Measurements from ENCODE around the gene LILRB3. TPM values are rescaled to one million over a fixed set of nuclear protein-coding genes. Genes with fewer than 3 reads are reported as not detected.
A peak's percentile ranks its signal among the peaks of the same experiment; 100 is the strongest.

LILRB3 gene
- total RNA-seq, 1 donor from 2014 or later: not detected

DNA sequence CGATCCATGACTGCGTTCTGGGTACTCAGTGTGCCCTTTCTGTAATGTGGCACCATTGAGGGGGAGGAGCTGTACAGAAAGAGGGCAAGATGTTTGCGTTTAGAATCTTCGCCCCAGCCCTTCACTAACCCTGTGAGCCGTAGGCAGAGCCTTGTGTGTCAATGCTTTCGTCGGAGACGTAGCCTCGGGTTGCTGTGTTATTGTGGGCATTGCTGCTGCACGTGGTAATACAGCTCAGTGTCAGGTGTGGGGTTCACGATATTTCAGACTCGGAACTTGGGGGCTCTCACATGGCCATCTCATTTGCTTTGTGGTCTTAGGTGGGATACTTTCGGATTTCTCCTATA is 16.0 kb downstream of the LILRB3 start:
- Mint-ChIP-seq H3K27me3 (ENCODE audit: low read depth) (no peaks in the 10 kb centered on the region), H3K4me3 (no peak overlapping the region), H3K27ac (no peak overlapping the region), H3K4me1 (peaks cover 75% of the 10 kb centered on the region), H3K36me3 (peaks cover 33% of the 10 kb centered on the region), H3K9me3 (no peaks in the 10 kb centered on the region)
- no peak for DNase-seq (ENCODE audit: low spot score in 2 of 2, unreplicated experiment in 2 of 2)
- TF ChIP-seq, protein P1, sequence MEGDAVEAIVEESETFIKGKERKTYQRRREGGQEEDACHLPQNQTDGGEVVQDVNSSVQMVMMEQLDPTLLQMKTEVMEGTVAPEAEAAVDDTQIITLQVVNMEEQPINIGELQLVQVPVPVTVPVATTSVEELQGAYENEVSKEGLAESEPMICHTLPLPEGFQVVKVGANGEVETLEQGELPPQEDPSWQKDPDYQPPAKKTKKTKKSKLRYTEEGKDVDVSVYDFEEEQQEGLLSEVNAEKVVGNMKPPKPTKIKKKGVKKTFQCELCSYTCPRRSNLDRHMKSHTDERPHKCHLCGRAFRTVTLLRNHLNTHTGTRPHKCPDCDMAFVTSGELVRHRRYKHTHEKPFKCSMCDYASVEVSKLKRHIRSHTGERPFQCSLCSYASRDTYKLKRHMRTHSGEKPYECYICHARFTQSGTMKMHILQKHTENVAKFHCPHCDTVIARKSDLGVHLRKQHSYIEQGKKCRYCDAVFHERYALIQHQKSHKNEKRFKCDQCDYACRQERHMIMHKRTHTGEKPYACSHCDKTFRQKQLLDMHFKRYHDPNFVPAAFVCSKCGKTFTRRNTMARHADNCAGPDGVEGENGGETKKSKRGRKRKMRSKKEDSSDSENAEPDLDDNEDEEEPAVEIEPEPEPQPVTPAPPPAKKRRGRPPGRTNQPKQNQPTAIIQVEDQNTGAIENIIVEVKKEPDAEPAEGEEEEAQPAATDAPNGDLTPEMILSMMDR (IDR thresholded peaks at IDR 0.05; ENCODE audit: unreplicated experiment): no peak

DNA sequence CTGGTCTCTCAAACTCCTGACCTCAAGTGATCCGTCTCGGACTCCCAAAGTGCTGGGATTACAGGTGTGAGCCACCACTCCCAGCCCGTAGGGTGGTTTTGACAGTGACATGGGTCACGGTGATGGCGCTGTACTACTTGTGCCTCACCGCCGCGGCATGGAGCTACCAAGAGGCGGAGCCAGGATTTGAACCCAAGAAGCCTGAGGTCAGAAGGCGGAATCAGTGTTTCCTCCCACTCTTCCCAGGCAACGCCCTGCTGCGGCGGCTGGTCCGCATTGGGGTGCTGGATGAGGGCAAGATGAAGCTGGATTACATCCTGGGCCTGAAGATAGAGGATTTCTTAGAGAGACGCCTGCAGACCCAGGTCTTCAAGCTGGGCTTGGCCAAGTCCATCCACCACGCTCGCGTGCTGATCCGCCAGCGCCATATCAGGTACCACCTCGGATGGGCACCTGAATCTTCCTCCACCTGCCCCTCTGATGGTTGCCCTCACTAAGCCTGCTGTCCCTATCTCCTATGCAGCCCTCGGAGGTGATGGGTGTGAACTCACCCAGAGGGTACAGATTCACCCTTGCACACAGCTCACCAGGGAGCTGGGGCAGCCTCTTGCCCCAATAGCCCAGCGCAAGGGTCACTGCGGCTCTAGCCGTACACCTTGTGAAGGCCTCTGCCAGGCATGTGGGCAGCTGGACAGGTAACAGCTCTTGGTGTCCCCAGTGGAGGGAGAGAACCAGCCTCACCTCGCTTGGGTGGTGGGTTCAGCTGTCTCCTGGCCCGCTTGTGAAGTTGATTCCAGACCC is 16.6 kb downstream of the LILRB3 start:
- no peaks in the 10 kb centered on the region for H3K9me3 Mint-ChIP-seq
- no peak overlapping the region for H3K27ac Mint-ChIP-seq

DNA sequence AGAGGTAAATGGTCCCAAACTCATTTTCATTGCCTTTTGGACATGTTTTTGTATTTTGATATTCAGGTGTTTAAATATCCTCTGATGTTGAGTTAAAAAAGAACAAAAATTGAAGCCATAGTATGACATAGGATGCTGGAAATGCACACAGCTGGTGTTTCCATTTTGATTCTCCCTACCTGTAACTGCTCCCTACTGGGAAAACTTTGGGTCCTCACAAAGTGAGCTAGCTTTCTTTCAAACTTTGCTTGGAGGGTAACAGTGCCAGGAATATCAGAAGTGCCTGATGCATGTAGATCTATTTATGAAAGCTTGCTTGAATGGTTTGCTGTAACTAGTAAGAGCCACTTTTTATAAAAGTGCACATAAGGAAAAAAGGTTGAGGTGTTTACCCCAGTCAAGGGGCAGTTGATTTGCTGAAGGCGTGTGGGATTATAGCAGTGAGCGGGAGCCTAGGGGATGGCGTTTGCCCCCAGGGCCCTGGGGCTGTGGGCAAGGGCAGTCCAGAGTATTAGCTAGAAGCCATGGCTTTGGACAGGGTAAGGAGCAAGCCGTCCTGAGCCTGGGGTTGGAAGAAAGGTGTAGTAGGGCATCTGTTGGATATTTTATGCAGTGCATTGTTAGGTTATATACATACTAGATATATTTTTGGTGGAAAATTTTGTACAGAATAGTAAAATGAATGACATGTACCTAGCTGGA is 17.9 kb downstream of the LILRB3 start:
- peaks cover 30% of the 10 kb centered on the region for H3K36me3 Mint-ChIP-seq

More for the DNA sequence above, 16.6 kb downstream of the LILRB3 start:
- H3K4me1 Mint-ChIP-seq: peaks cover 77% of the 10 kb centered on the region
- DNase-seq (ENCODE audit: low spot score in 2 of 2, unreplicated experiment in 2 of 2): no peak
- H3K36me3 Mint-ChIP-seq: peaks cover 32% of the 10 kb centered on the region
- TF ChIP-seq, protein P1 (IDR thresholded peaks at IDR 0.05; ENCODE audit: unreplicated experiment): no peak
- H3K27me3 Mint-ChIP-seq (ENCODE audit: low read depth): no peaks in the 10 kb centered on the region
- no peak overlapping the region for H3K4me3 Mint-ChIP-seq

DNA sequence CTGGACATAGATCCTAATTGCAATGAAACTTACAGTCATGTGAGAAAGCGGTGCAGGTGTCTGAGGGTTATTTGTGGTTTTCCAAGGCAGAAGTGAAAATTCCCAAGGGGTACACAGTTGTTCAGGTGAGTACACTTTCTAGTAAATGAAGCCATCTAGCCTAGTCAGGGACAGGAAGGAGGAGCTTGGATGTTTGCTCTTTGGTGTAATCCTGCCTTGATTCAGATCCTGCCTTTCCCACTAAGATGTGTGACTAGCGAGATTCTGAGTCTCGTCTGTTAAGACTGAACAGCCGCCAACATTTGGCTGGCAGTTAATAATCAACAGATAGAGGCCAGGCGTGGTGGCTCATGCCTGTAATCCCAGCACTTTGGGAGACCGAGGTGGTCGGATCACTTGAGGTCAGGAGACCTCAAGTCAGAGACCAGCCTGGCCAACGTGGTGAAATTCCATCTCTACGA is 19.6 kb downstream of the LILRB3 start:
- peaks cover 56% of the 10 kb centered on the region for H3K4me1 Mint-ChIP-seq
- H3K36me3 Mint-ChIP-seq: peaks cover 30% of the 10 kb centered on the region
- TF ChIP-seq, protein P1 (IDR thresholded peaks at IDR 0.05; ENCODE audit: unreplicated experiment): no peak
- H3K27ac Mint-ChIP-seq: peak overlapping the region; percentile 56
- H3K4me3 Mint-ChIP-seq: peak overlapping the region; percentile 100
- H3K27me3 Mint-ChIP-seq (ENCODE audit: low read depth): no peaks in the 10 kb centered on the region
- no peaks in the 10 kb centered on the region for H3K9me3 Mint-ChIP-seq
- DNase-seq (ENCODE audit: low spot score in 2 of 2, unreplicated experiment in 2 of 2): no peak

More for the DNA sequence above, 17.9 kb downstream of the LILRB3 start:
- Mint-ChIP-seq H3K27me3 (ENCODE audit: low read depth) (no peaks in the 10 kb centered on the region), H3K4me1 (peaks cover 72% of the 10 kb centered on the region), H3K4me3 (no peak overlapping the region), H3K27ac (no peak overlapping the region), H3K9me3 (no peaks in the 10 kb centered on the region)
- TF ChIP-seq, protein P1 (IDR thresholded peaks at IDR 0.05; ENCODE audit: unreplicated experiment): no peak
- no peak for DNase-seq (ENCODE audit: low spot score in 2 of 2, unreplicated experiment in 2 of 2)

DNA sequence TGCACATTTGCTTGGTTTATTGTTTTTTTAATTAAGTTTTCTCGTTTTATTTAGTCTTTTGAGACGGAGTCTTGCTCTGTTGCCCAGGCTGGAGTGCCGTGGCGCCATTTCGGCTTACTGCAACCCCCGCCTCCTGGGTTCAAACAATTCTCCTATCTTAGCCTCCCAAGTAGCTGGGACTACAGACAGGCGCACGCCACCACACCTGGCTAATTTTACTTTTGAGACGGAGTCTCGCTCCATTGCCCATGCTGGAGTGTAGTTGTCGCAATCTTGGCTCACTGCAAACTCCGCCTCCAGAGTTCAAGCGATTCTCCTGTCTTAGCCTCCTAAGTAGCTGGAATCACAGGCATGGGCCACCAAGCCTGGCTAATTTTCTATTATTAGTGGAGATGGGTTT is 20.8 kb downstream of the LILRB3 start:
- no peaks in the 10 kb centered on the region for H3K9me3 Mint-ChIP-seq
- TF ChIP-seq, protein P1 (IDR thresholded peaks at IDR 0.05; ENCODE audit: unreplicated experiment): no peak
- peaks cover 46% of the 10 kb centered on the region for H3K4me1 Mint-ChIP-seq
- H3K4me3 Mint-ChIP-seq: peak overlapping the region; percentile 100
- H3K36me3 Mint-ChIP-seq: peaks cover 22% of the 10 kb centered on the region
- DNase-seq (ENCODE audit: low spot score in 2 of 2, unreplicated experiment in 2 of 2): no peak
- H3K27me3 Mint-ChIP-seq (ENCODE audit: low read depth): no peaks in the 10 kb centered on the region
- H3K27ac Mint-ChIP-seq: peak overlapping the region; percentile 100
